GM23338 (cell line): ENCODE results near the gene SLC13A5.

ENCODE experiments used
- CREB1 ChIP-seq: fragments of 250-450 bp; sonication (Bioruptor Pico); IDR thresholded peaks from 2 replicates; pipeline ENCODE4 v1.5.0; 2020; ENCODE audit warnings: low read depth, mild to moderate bottlenecking, moderate library complexity
- EZH2 ChIP-seq: fragments of 200-600 bp; sonication (generic); IDR thresholded peaks from one replicate; pipeline ENCODE4 v1.8.0; 2017; ENCODE audit warnings: antibody characterized with exemption, mild to moderate bottlenecking, low read depth; ENCODE audit not compliant: unreplicated experiment
- JUNB ChIP-seq: IDR thresholded peaks from one replicate; pipeline ENCODE4 v1.6.1; 2016; ENCODE audit warnings: antibody characterized with exemption; ENCODE audit not compliant: unreplicated experiment
- POLR2AphosphoS5 ChIP-seq: IDR thresholded peaks from 2 replicates; pipeline ENCODE4 v1.6.1; 2016; ENCODE audit warnings: antibody characterized with exemption, low read depth
- REST ChIP-seq: IDR thresholded peaks from one replicate; pipeline ENCODE4 v1.6.1; 2018; ENCODE audit warnings: antibody characterized with exemption; ENCODE audit not compliant: unreplicated experiment
- ZNF331 ChIP-seq: fragments of 250-450 bp; sonication (Bioruptor Pico); IDR thresholded peaks from 2 replicates; pipeline ENCODE4 v1.5.0; 2020; ENCODE audit warnings: low read depth, mild to moderate bottlenecking, moderate library complexity
- TF ChIP-seq, protein P1 (sequence below), 2 experiments: fragments of 200-600 bp in 1 of 2; sonication (generic) in 1 of 2; conservative IDR thresholded peaks; 2 replicates each; pipeline versions ENCODE4 v1.5.1 to v1.6.1; 2016 to 2017; ENCODE audit warnings: antibody characterized with exemption in 2 of 2, low read depth in 2 of 2, mild to moderate bottlenecking in 2 of 2, moderate library complexity in 1 of 2
- TF ChIP-seq, protein P2 (sequence below): IDR thresholded peaks from 2 replicates; pipeline ENCODE4 v1.6.1; 2016; ENCODE audit warnings: antibody characterized with exemption

DNA sequence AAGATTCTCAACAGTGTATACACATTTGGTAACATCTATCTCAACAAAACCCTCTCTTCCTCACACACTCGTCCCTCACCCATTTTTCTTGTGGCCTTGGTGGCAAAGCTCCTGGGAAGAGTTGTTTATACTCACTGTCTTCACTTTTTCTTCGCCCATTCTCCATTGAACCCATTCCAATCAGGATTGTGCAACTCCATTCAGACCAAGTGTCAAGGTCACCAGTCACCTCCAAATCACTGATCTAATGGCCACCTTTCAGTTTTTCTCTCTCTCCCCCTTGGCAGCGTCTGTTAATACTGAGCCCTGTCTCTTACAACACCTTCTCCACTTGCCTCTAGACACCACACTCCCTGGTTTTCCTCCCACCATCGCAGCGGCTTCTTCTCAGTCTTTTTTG lies 8.6 kb upstream of the SLC13A5 start:
- TF ChIP-seq REST: no peak
- TF ChIP-seq, protein P1, sequence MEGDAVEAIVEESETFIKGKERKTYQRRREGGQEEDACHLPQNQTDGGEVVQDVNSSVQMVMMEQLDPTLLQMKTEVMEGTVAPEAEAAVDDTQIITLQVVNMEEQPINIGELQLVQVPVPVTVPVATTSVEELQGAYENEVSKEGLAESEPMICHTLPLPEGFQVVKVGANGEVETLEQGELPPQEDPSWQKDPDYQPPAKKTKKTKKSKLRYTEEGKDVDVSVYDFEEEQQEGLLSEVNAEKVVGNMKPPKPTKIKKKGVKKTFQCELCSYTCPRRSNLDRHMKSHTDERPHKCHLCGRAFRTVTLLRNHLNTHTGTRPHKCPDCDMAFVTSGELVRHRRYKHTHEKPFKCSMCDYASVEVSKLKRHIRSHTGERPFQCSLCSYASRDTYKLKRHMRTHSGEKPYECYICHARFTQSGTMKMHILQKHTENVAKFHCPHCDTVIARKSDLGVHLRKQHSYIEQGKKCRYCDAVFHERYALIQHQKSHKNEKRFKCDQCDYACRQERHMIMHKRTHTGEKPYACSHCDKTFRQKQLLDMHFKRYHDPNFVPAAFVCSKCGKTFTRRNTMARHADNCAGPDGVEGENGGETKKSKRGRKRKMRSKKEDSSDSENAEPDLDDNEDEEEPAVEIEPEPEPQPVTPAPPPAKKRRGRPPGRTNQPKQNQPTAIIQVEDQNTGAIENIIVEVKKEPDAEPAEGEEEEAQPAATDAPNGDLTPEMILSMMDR (conservative IDR thresholded peaks at IDR 0.05; ENCODE audit: low read depth in 2 of 2): no peak
- TF ChIP-seq EZH2: no peak
- TF ChIP-seq POLR2AphosphoS5: no peak
- TF ChIP-seq, protein P2, sequence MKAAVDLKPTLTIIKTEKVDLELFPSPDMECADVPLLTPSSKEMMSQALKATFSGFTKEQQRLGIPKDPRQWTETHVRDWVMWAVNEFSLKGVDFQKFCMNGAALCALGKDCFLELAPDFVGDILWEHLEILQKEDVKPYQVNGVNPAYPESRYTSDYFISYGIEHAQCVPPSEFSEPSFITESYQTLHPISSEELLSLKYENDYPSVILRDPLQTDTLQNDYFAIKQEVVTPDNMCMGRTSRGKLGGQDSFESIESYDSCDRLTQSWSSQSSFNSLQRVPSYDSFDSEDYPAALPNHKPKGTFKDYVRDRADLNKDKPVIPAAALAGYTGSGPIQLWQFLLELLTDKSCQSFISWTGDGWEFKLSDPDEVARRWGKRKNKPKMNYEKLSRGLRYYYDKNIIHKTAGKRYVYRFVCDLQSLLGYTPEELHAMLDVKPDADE: no peak
- no peak for TF ChIP-seq ZNF331
- TF ChIP-seq CREB1 (CRISPR knock-in tag): no peak
- TF ChIP-seq JUNB: no peak
